Measurements from ENCODE around the gene FLNA.

FLNA gene

DNA sequence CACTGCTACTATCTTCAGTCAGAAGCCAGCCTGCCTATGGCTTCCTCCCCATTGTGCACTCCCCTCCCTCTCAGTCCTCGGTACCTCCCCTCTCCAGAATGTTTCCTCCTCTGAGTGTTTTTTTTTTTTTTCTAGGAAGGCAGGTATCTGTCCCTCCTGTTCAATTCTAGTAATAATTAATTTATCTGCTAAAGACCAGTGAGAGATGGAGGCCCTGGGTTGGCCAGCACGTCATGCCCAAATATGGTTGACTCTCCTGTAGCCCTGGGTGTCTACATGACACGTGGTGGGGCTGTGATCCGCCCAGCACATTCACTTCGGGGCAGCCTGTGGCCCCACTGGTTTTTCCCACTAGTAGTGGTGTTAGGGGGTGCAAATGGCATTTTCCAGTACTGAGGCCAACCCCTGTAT is 1.8 kb downstream of the FLNA start:
- DNase-seq, result no peak

DNA sequence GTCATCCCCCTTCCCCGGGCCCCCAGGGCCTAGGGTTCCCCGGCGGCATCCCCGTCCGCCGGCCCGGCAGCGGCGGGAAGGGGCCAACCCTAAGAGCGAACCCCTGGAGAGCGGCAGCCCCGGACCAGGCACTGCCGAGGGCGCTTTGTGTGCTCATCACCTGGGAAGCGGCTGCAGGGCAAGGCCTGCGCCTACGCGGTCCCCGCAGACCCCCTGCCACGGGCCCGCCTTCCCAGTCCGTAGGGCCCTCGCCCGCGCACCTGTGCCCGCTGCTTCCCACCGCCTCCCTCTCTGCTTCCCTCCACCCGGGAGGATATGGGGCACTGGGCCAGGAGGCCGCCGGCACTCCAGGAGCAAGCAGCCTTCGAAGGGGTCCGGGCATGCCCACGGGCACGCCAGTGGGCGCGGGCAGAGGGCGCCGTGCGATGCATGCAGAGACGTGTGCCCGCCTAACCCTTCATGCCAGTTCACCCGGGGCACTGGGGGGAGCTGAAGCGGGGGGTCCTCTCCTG is 2.6 kb downstream of the FLNA start:
- DNase-seq, result no peak

- peak; percentile 66 to 87 (median 76) for DNase-seq
These were observed 3.2 kb downstream of the FLNA start for GRCh38 chrX:154371017-154371788.

- no peak for DNase-seq
These were observed 4.0 kb downstream of the FLNA start for GRCh38 chrX:154370300-154371016.

DNA sequence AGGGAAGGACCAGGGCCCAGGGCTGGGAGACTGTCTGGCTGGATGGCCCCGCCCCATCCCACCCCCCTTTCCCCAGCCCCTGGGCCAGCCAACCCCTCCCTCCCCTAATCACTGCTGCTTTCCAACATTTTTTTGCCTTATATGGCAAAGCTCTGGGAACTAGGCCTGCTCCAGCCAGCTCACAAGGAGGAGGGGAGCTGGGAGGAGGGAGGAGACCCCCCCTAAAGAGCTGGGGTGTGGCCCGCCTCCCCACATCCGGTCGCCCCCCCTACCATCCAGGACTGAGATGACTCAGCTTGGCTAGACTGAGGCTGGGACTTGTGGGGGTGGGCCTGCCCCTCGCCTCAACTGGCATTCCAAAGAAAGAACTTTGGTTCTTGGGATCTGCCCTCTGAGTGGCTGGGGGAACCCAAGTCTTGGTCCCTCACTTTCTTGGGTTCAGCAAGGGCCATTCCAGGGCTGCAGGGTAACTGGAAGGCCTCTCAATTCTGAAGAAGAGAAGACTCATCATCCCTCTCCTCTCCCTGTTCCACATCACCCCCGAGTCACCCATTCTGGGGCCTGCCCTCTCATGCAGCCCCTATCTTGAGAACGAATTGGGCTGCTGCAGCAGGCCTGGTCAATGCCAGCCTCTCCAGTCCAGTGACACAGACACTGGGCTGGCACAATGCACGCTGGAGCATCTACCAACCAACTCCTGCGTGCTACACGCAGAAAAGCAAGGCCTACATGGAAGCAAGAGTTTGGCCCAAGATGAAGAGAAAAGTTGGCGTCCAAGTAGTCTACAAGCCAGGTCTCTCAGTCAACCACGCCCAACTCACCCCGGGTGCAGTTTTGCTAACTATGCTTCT is 4.8 kb downstream of the FLNA start:
- DNase-seq, result peak in 2 of 4 experiments; percentile 26 to 54

- peak; percentile 38 to 67 (median 52) for DNase-seq
These were observed 5.6 kb downstream of the FLNA start for GRCh38 chrX:154368630-154369448.

DNA sequence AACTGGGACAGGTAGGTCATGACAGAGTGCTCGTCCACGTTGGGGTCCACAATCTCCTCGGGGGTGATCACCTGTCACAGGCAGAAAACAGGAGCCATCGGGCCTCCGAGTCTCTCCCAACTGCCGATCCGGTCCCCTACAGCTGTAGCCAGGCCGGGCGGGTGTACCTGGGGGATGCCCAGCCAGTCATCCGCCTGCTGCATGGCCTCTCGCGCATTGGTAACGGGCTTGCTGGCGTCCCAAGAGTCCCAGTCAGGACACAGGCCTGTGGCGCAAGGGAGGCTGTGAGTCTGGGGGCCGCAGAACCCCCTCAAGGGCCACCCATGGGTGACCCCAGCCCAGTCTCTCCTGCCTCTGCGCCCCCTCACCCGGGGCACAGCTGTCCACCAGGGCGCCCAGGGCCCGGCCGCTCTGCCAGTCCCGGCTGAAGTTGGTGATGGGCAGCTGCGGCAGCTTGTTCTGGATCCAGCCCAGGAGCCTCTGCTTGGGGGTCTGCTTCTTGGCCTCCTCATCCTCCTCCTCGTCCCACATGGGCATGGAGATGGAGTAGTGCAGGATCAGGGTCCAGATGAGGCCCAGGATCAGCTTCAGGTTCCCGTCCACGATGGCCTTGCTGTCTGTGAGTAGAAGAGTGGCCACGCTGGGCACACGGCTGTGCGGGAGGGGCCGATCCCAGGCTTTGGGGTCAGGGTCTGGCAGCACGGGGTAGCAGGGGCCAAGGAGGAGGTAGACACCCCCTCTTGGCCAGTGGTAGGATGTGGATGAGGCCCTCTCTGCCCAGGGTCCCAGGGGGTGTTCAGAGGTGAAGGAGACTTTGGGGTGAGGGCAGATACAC is 6.7 kb downstream of the FLNA start:
- no peak for DNase-seq

- DNase-seq, result no peak
These were observed 7.8 kb downstream of the FLNA start for GRCh38 chrX:154366666-154367055.

GRCh38 chrX:154365997-154366665 is 8.3 kb downstream of the FLNA start:
- DNase-seq, result no peak

DNA sequence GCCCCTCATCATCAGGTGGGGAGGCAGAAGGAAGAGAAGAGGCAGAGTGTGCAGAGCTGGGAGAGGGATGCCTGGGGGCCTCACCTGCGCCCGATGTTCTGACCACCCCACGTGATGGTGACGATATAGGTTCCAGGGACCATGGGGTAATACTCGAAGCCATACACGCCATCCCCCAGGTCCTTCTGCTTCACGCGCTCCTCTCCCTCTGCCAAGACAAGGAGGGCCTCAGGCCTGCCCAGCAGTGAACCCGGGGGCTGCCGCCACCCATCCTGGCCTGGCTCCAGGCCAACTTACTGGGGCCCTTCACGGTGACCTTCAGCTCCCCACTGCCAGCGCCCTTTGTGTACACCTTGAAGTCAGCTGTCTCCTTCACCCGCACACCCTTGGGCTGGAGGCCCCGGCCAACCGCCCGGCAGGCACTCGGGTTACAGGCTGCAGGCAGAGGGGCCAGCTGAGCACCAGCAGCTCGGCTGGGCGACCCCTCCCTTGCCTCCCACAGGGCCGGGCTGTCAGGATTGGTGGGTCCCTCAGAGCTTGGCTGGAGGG is 9.3 kb downstream of the FLNA start:
- DNase-seq, result no peak

DNA sequence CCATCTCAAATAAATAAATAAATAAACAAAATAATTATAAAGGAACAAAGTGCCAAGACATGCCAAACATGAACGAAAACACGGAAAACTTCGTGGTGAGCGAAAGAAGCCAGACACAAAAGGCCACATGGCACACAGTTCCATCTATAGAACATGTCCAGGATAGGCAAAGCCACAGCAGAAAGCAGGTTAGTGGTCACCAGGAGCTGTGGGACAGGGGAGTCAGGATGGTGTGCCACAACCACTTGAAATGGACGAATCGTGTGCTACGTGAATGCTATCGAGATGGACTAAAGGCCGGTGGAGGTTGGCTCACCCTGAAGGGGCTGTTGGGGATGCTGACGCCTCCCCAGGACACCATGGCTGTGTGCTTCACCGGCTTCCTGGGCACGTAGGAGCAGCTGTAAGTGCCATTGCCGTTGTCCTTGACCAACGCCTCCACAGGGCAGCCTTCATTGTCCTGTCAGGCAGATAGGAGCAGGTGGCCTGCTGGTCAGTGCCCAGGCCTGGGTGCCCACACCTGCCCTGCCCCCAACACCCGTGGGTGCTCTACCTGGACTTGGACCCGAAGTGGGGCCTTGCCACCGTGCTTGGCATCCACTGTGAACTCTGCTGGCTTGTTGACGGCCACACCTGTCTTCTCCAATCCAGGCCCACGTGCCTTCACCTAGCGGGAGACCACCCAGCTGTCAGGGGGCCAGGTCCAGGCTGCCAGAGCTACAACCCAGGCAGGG is 10.6 kb downstream of the FLNA start:
- no peak for DNase-seq

GRCh38 chrX:154362085-154362742 is 12.2 kb downstream of the FLNA start:
- no peak for DNase-seq

- no peak for DNase-seq
These were observed 14.2 kb downstream of the FLNA start for GRCh38 chrX:154360155-154360713.

- DNase-seq, result no peak
These were observed 14.9 kb downstream of the FLNA start for GRCh38 chrX:154359362-154360154.

DNA sequence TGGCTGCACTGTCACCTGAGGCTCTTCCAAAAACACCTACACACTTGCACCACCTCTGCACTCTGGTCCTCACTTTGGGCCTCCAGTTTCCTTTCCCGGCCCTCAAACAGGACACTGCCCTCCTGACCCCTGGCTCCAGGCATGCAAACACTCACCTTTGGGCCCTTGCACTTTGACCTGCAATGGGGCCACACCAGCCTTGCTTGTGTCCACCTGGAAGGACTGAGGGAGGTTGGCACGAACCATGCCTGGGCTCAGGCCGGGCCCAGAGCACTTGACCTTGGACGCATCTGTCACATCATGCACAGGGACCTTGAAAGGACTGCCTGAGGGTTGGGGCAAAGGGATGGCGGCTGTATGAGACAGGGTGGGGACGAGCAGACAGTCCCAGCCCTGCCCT is 15.6 kb downstream of the FLNA start:
- DNase-seq, result no peak

DNA sequence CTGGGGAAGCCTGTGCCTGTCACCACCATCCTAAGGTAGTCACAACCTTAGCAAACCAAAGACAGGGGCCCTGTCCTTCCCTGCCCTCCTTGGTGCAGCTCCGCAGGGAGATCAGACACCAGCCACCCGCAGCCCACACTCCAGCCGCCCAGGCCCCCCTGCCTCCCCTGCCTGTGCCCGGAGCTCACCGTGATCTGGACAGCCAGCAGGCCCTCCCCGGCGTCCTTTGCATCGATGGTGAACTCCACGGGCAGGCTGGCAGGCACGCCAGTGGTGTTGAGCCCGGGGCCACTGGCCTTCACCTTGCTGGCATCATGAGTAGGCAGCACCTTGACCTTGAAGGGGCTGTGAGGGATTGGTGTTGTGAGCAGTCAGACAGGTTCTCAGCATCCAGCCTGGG is 16.4 kb downstream of the FLNA start:
- DNase-seq, result no peak

- DNase-seq, result no peak
These were observed 17.2 kb downstream of the FLNA start for GRCh38 chrX:154357205-154357604.

- no peak for DNase-seq
These were observed 17.8 kb downstream of the FLNA start for GRCh38 chrX:154356596-154356995.

All from activated naive CD4-positive, alpha-beta T cell (primary cell).